SU-DHL-6 (cell line): ENCODE data around the gene SH3PXD2B.

Source experiments
- H2AFZ ChIP-seq: fragments of 200-600 bp; sonication (generic); 2 replicates; pipeline ENCODE4 v1.6.1; 2014; ENCODE audit warnings: low read depth, mild to moderate bottlenecking, moderate library complexity, mixed read lengths, antibody characterized with exemption, low read length; ENCODE audit not compliant: severe bottlenecking
- H3F3A ChIP-seq: fragments of 200-600 bp; shearing (Covaris generic); 2 replicates; pipeline ENCODE4 v1.6.0; 2016; ENCODE audit warnings: antibody characterized with exemption, mild to moderate bottlenecking; ENCODE audit not compliant: insufficient read depth
- H3K27ac ChIP-seq: fragments of 200-600 bp; sonication (generic); 2 replicates; pipeline ENCODE4 v1.5.1; 2016; ENCODE audit warnings: low read depth, mild to moderate bottlenecking, low read length, moderate library complexity, mixed read lengths
- H3K27me3 ChIP-seq: fragments of 200-600 bp; sonication (generic), shearing (Covaris generic); 2 replicates; pipeline ENCODE4 v1.6.0; 2014; ENCODE audit warnings: mild to moderate bottlenecking, low read length
- H3K36me3 ChIP-seq: fragments of 200-600 bp; sonication (generic); 2 replicates; pipeline ENCODE4 v1.6.1; 2014; ENCODE audit warnings: mild to moderate bottlenecking, low read length, mixed read lengths
- H3K4me2 ChIP-seq: fragments of 300-600, 200-600 bp; shearing (Covaris generic), sonication (generic); 2 replicates; pipeline ENCODE4 v1.6.0; 2014; ENCODE audit warnings: low read length, low read depth, mild to moderate bottlenecking; ENCODE audit not compliant: poor library complexity, severe bottlenecking
- H3K4me3 ChIP-seq: fragments of 200-600 bp; sonication (generic); 2 replicates; pipeline ENCODE4 v1.5.1; 2014; ENCODE audit warnings: antibody characterized with exemption, low read length, mild to moderate bottlenecking, mixed read lengths; ENCODE audit not compliant: insufficient read depth, poor library complexity, severe bottlenecking
- H3K79me2 ChIP-seq: fragments of 200-600 bp; sonication (generic); 2 replicates; pipeline ENCODE4 v1.6.1; 2014; ENCODE audit warnings: mild to moderate bottlenecking, low read length, moderate library complexity; ENCODE audit not compliant: insufficient read depth
- H3K9ac ChIP-seq: fragments of 200-600 bp; sonication (generic); 2 replicates; pipeline ENCODE4 v1.7.0; 2014; ENCODE audit warnings: mild to moderate bottlenecking, low read length
- H3K9me2 ChIP-seq: fragments of 200-600 bp; sonication (generic); replicated peaks from 2 replicates; pipeline ENCODE4 v1.6.1; 2014; ENCODE audit warnings: low read length; ENCODE audit not compliant: insufficient read depth
- H3K9me3 ChIP-seq: fragments of 200-600 bp; sonication (generic); 2 replicates; pipeline ENCODE4 v1.6.1; 2014; ENCODE audit warnings: low read length, mixed read lengths; ENCODE audit not compliant: insufficient read depth
- H4K20me1 ChIP-seq: fragments of 200-600 bp; sonication (generic); 2 replicates; pipeline ENCODE4 v1.6.1; 2014; ENCODE audit warnings: low read depth, mild to moderate bottlenecking, antibody characterized with exemption, low read length, moderate library complexity, mixed read lengths
- EZH2phosphoT487 ChIP-seq: fragments of 200-600 bp; sonication (generic), shearing (Covaris generic); conservative IDR thresholded peaks from 2 replicates; pipeline ENCODE4 v1.6.1; 2018; ENCODE audit warnings: mild to moderate bottlenecking, antibody characterized with exemption, low read length, moderate library complexity, mixed read lengths
- TF ChIP-seq, protein P1 (sequence below): fragments of 200-600 bp; sonication (generic); IDR thresholded peaks from one replicate; pipeline ENCODE4 v1.5.1; 2017; ENCODE audit warnings: antibody characterized with exemption, mild to moderate bottlenecking, low read length, moderate library complexity; ENCODE audit not compliant: insufficient read depth, poor library complexity, severe bottlenecking

Gene SH3PXD2B

DNA sequence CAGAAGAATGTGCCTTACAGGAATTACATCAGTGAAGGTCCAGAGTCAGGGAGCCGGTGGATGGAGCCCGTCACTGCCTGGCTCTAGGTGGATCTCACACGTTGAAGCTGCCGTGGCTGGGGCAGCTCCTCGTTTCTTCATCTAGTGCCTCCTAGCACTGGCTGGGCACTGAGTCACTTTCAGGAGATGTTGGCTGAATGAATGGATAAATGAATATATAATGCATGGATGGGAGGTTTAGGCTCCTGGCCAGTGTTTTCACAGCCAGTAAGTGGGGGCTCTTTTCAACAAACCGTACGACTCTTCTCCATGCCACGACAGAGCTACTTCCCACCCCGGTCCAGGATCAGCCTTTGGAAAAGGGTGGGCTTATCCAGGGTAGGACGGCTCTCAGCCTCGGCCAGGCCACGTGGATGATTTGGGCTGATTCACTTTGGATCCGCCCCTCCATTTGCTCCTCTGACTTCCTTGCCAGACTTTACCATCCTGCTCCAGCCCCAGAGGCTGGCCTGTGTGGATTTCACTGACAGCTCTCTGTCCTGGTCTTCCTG lies 1.3 kb upstream of the SH3PXD2B start:
- H3K79me2 ChIP-seq: no peaks in the 10 kb centered on the region
- no peaks in the 10 kb centered on the region for H3K27me3 ChIP-seq
- H3K4me3 ChIP-seq: no peak overlapping the region
- TF ChIP-seq, protein P1, sequence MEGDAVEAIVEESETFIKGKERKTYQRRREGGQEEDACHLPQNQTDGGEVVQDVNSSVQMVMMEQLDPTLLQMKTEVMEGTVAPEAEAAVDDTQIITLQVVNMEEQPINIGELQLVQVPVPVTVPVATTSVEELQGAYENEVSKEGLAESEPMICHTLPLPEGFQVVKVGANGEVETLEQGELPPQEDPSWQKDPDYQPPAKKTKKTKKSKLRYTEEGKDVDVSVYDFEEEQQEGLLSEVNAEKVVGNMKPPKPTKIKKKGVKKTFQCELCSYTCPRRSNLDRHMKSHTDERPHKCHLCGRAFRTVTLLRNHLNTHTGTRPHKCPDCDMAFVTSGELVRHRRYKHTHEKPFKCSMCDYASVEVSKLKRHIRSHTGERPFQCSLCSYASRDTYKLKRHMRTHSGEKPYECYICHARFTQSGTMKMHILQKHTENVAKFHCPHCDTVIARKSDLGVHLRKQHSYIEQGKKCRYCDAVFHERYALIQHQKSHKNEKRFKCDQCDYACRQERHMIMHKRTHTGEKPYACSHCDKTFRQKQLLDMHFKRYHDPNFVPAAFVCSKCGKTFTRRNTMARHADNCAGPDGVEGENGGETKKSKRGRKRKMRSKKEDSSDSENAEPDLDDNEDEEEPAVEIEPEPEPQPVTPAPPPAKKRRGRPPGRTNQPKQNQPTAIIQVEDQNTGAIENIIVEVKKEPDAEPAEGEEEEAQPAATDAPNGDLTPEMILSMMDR: no peak
- no peak for TF ChIP-seq EZH2phosphoT487
- no peaks in the 10 kb centered on the region for H3K9me3 ChIP-seq
- no peaks in the 10 kb centered on the region for H4K20me1 ChIP-seq
- H3K4me2 ChIP-seq: no peak overlapping the region
- H3K9ac ChIP-seq: no peak overlapping the region
- H3K36me3 ChIP-seq: no peaks in the 10 kb centered on the region
- H3K27ac ChIP-seq: no peak overlapping the region
- no peaks in the 10 kb centered on the region for H3K9me2 ChIP-seq
- no peaks in the 10 kb centered on the region for H3F3A ChIP-seq
- no peak overlapping the region for H2AFZ ChIP-seq

DNA sequence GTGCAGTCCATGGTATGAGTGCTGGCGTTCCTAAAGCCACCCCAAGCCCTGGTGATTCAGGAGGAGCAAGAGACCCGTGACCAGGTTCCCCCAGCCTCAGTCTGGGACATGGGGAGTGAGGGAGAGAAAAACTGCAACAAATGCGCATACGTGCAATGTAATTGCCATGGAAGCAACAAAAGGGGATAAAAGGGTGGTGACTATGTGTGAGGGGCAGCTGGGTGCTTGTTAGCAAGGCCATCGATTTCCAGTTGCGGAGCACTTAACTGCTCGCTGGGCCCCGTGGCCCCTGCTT lies 709 bp upstream of the SH3PXD2B start:
- Histone ChIP-seq H3K27me3 (no peaks in the 10 kb centered on the region), H4K20me1 (no peaks in the 10 kb centered on the region), H3K9me2 (no peaks in the 10 kb centered on the region), H2AFZ (no peak overlapping the region), H3K27ac (no peak overlapping the region), H3K4me2 (no peak overlapping the region), H3K36me3 (no peaks in the 10 kb centered on the region), H3K79me2 (no peaks in the 10 kb centered on the region), H3K9me3 (no peaks in the 10 kb centered on the region), H3K4me3 (no peak overlapping the region), H3F3A (no peaks in the 10 kb centered on the region), H3K9ac (no peak overlapping the region)
- TF ChIP-seq, protein P1: no peak
- no peak for TF ChIP-seq EZH2phosphoT487

DNA sequence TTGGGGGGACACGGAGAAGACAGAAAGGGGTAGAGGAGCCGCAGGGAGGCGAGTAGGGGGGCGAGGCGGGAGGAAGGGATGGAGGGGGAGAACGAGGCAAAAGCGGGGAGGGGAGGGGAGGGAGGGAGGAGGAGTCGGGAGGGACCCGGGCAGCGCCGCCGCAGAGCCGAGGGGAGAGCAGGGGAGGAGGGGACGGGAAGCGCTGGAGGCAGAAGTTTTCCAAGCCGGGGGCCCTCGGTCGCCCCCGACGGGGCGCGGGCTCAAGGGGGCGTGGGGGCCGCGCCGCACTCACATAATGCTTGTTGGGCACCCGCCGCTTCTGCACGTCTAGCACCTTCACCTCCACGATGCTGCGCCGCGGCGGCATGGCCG lies 353 bp downstream of the SH3PXD2B start:
- no peaks in the 10 kb centered on the region for H3K79me2 ChIP-seq
- no peak overlapping the region; the same call in 1 of the 2 replicates for H3K9ac ChIP-seq
- no peaks in the 10 kb centered on the region for H4K20me1 ChIP-seq
- no peaks in the 10 kb centered on the region for H3F3A ChIP-seq
- no peaks in the 10 kb centered on the region for H3K9me2 ChIP-seq
- H3K27ac ChIP-seq: no peak overlapping the region
- H3K27me3 ChIP-seq: no peaks in the 10 kb centered on the region
- no peak overlapping the region for H2AFZ ChIP-seq
- H3K36me3 ChIP-seq: no peaks in the 10 kb centered on the region
- peak overlapping the region; percentile 43 for H3K4me2 ChIP-seq
- TF ChIP-seq, protein P1: no peak
- no peak for TF ChIP-seq EZH2phosphoT487
- H3K4me3 ChIP-seq: peak overlapping the region; percentile 23
- no peaks in the 10 kb centered on the region for H3K9me3 ChIP-seq
